H9 (cell line): ENCODE data around the gene NPR1. TPM values are rescaled to one million over a fixed set of nuclear protein-coding genes. Genes with fewer than 3 reads are reported as not detected.

Source experiments
- DNase-seq: peaks from one replicate; pipeline ENCODE4 v3.0.0-alpha.2; 2017
- H2AFZ ChIP-seq: one replicate; pipeline ENCODE4 v1.6.1; 2013; ENCODE audit warnings: mild to moderate bottlenecking, low read length, control low read depth, moderate library complexity
- H2AK5ac ChIP-seq: 2 replicates; pipeline ENCODE4 v1.6.1; 2013; ENCODE audit warnings: low read length, control low read depth, mixed read lengths; ENCODE audit not compliant: insufficient read length
- H2BK120ac ChIP-seq: one replicate; pipeline ENCODE4 v1.6.1; 2013; ENCODE audit warnings: low read depth, mild to moderate bottlenecking, low read length, control low read depth, inconsistent platforms; ENCODE audit not compliant: poor library complexity, severe bottlenecking
- H2BK12ac ChIP-seq: 2 replicates; pipeline ENCODE4 v1.6.1; 2013; ENCODE audit warnings: low read length, control low read depth, mixed read lengths, low read depth; ENCODE audit not compliant: insufficient read length
- H2BK15ac ChIP-seq: 2 replicates; pipeline ENCODE4 v1.6.1; 2013; ENCODE audit warnings: low read depth, low read length, control low read depth
- H2BK20ac ChIP-seq: one replicate; pipeline ENCODE4 v1.6.1; 2013; ENCODE audit warnings: low read depth, mild to moderate bottlenecking, low read length, control low read depth, inconsistent platforms; ENCODE audit not compliant: poor library complexity, severe bottlenecking
- H2BK5ac ChIP-seq: 2 replicates; pipeline ENCODE4 v1.6.1; 2013; ENCODE audit warnings: low read length, control low read depth, mixed read lengths; ENCODE audit not compliant: insufficient read length
- H3K14ac ChIP-seq: 2 replicates; pipeline ENCODE4 v1.6.1; 2013; ENCODE audit warnings: low read length, control low read depth; ENCODE audit not compliant: insufficient read depth
- H3K18ac ChIP-seq: 2 replicates; pipeline ENCODE4 v1.6.1; 2013; ENCODE audit warnings: low read depth, mild to moderate bottlenecking, mixed read lengths, low read length, control low read depth; ENCODE audit not compliant: insufficient read length
- H3K23ac ChIP-seq: 2 replicates; pipeline ENCODE4 v1.6.1; 2013; ENCODE audit warnings: low read length, control low read depth, mixed read lengths, low read depth; ENCODE audit not compliant: insufficient read length
- H3K23me2 ChIP-seq: 2 replicates; pipeline ENCODE4 v1.6.1; 2013; ENCODE audit warnings: low read depth, mild to moderate bottlenecking, mixed read lengths, low read length, control low read depth; ENCODE audit not compliant: insufficient read length, poor library complexity, severe bottlenecking
- H3K27ac ChIP-seq: 2 replicates; pipeline ENCODE4 v1.5.1; 2013; ENCODE audit warnings: low read length, control low read depth, mixed read lengths, low read depth; ENCODE audit not compliant: insufficient read length
- H3K27me3 ChIP-seq: 2 replicates; pipeline ENCODE4 v1.6.1; 2013; ENCODE audit warnings: low read length, control low read depth, inconsistent platforms; ENCODE audit not compliant: insufficient read depth
- H3K4ac ChIP-seq: 2 replicates; pipeline ENCODE4 v1.6.1; 2013; ENCODE audit warnings: low read depth, mild to moderate bottlenecking, control low read depth, inconsistent platforms, low read length, moderate library complexity
- H3K4me1 ChIP-seq: 2 replicates; pipeline ENCODE4 v1.6.1; 2013; ENCODE audit warnings: low read length, control low read depth, inconsistent platforms; ENCODE audit not compliant: insufficient read depth
- H3K4me2 ChIP-seq: 2 replicates; pipeline ENCODE4 v1.6.1; 2013; ENCODE audit warnings: low read length, control low read depth, mixed read lengths; ENCODE audit not compliant: insufficient read length, insufficient read depth
- H3K56ac ChIP-seq: 2 replicates; pipeline ENCODE4 v1.6.1; 2013; ENCODE audit warnings: low read depth, mild to moderate bottlenecking, mixed read lengths, low read length, control low read depth; ENCODE audit not compliant: insufficient read length
- H3K79me1 ChIP-seq: 2 replicates; pipeline ENCODE4 v1.6.1; 2013; ENCODE audit warnings: low read depth, mild to moderate bottlenecking, moderate library complexity, low read length, control low read depth, inconsistent platforms; ENCODE audit not compliant: insufficient read depth, poor library complexity, severe bottlenecking
- H3K79me2 ChIP-seq: 2 replicates; pipeline ENCODE4 v1.6.1; 2013; ENCODE audit warnings: low read length, control low read depth, inconsistent platforms; ENCODE audit not compliant: insufficient read depth
- H3K9ac ChIP-seq: 2 replicates; pipeline ENCODE4 v1.6.1; 2013; ENCODE audit warnings: low read length, control low read depth, mixed read lengths; ENCODE audit not compliant: insufficient read length; ENCODE audit errors: extremely low read depth
- H3K9me3 ChIP-seq: one replicate; pipeline ENCODE4 v1.6.1; 2013; ENCODE audit warnings: low read depth, low read length, inconsistent platforms; ENCODE audit not compliant: control insufficient read depth
- H3T11ph ChIP-seq: one replicate; pipeline ENCODE4 v1.6.1; 2013; ENCODE audit warnings: mild to moderate bottlenecking, low read length, control low read depth, inconsistent platforms
- H4K20me1 ChIP-seq: one replicate; pipeline ENCODE4 v1.6.1; 2013; ENCODE audit not compliant: control insufficient read depth, insufficient read length, insufficient read depth
- H4K5ac ChIP-seq: 2 replicates; pipeline ENCODE4 v1.6.1; 2013; ENCODE audit warnings: low read depth, mild to moderate bottlenecking, mixed read lengths, low read length, control low read depth; ENCODE audit not compliant: insufficient read length
- H4K8ac ChIP-seq: replicated peaks from 2 replicates; pipeline ENCODE4 v1.6.1; 2013; ENCODE audit warnings: low read length, control low read depth, mixed read lengths, low read depth; ENCODE audit not compliant: insufficient read length
- H4K91ac ChIP-seq: 2 replicates; pipeline ENCODE4 v1.6.1; 2013; ENCODE audit warnings: low read depth, mild to moderate bottlenecking, moderate library complexity, mixed read lengths, low read length, control low read depth; ENCODE audit not compliant: insufficient read length
- H3K27ac Mint-ChIP-seq, 3 experiments: 2 replicates in 2 of 3; 3 replicates in 1 of 3; pipeline ENCODE4 v1.8.0; 2020 to 2021; ENCODE audit warnings: mixed read lengths in 3 of 3, mild to moderate bottlenecking in 1 of 3, moderate library complexity in 1 of 3
- H3K27me3 Mint-ChIP-seq: 2 replicates; pipeline ENCODE4 v1.8.0; 2021; ENCODE audit warnings: low read depth, mild to moderate bottlenecking, moderate library complexity, mixed read lengths
- H3K36me3 Mint-ChIP-seq, 3 experiments: 2 replicates in 2 of 3; 3 replicates in 1 of 3; pipeline ENCODE4 v1.8.0; 2020 to 2021; ENCODE audit warnings: low read depth in 3 of 3, mixed read lengths in 3 of 3; ENCODE audit not compliant: insufficient read depth in 1 of 3
- H3K4me1 Mint-ChIP-seq, 2 experiments: 2 replicates each; pipeline ENCODE4 v1.8.0; 2020; ENCODE audit warnings: mixed read lengths in 2 of 2
- H3K4me3 Mint-ChIP-seq, 2 experiments: 2 replicates in 1 of 2; 3 replicates in 1 of 2; pipeline ENCODE4 v1.8.0; 2020 to 2021; ENCODE audit warnings: mild to moderate bottlenecking in 2 of 2, mixed read lengths in 2 of 2, moderate library complexity in 1 of 2
- H3K9me3 Mint-ChIP-seq, 2 experiments: 2 replicates in 1 of 2; 3 replicates in 1 of 2; pipeline ENCODE4 v1.8.0; 2020; ENCODE audit warnings: mild to moderate bottlenecking in 2 of 2, mixed read lengths in 2 of 2, moderate library complexity in 1 of 2
- WGBS: extraction: QIAGEN DNeasy Blood & Tissue Kit; methylation state at CpG from one replicate; pipeline ENCODE4 v1.1.7; 2013; ENCODE audit warnings: missing lambda C conversion rate, low lambda C conversion rate, mixed read lengths; ENCODE audit not compliant: insufficient read length; ENCODE audit errors: extremely low coverage; 5-methylcytosine and 5-hydroxymethylcytosine counted together
- total RNA-seq: library from RNA; stranded (reverse); gene quantifications from 2 replicates; pipeline ENCODE4 v1.2.1, GENCODE V29; 2021
- TF ChIP-seq, protein P1 (sequence below): fragments of 200-600 bp; sonication (generic); conservative IDR thresholded peaks from 3 replicates; pipeline ENCODE4 v1.8.0; 2021; ENCODE audit warnings: antibody characterized with exemption, mild to moderate bottlenecking

Gene NPR1
- total RNA-seq, 1 experiment from 2014 or later = 8.6 TPM

- WGBS = no CpG with 5 or more reads among the region's 29 CpGs
- Mint-ChIP-seq H3K9me3 (no peaks in the 10 kb centered on the region), H3K27ac (peak overlapping the region; percentile 88 to 95 (median 90); a peak in 5 of 7 replicates), H3K27me3 (no peaks in the 10 kb centered on the region), H3K4me3 (peak overlapping the region in 1 of 2 experiments; percentile 13; a peak in 1 of 5 replicates), H3K4me1 (peaks cover 22 to 23% of the 10 kb centered on the region in 2 experiments), H3K36me3 (peaks cover 0 to 2% (median 0%) of the 10 kb centered on the region in 3 experiments; a peak in 1 of 7 replicates)
- Histone ChIP-seq H3K27me3 (no peaks in the 10 kb centered on the region), H2AFZ (no peak overlapping the region), H3K4ac (no peak overlapping the region), H2AK5ac (no peak overlapping the region), H3K23ac (no peak overlapping the region), H3K23me2 (no peaks in the 10 kb centered on the region), H4K5ac (no peak overlapping the region), H4K8ac (no peak overlapping the region), H2BK20ac (no peak overlapping the region), H3T11ph (no peak overlapping the region), H3K18ac (peak overlapping the region; percentile 44), H3K79me1 (no peaks in the 10 kb centered on the region), H3K4me2 (peak overlapping the region; percentile 8), H2BK15ac (no peak overlapping the region), H3K56ac (no peak overlapping the region), H3K9ac (no peak overlapping the region), H4K20me1 (no peaks in the 10 kb centered on the region), H2BK120ac (no peak overlapping the region), H3K14ac (peak overlapping the region; percentile 70), H3K27ac (no peak overlapping the region), H3K9me3 (no peaks in the 10 kb centered on the region), H3K4me1 (peaks cover 12% of the 10 kb centered on the region; the same call in 1 of the 2 replicates), H2BK12ac (no peak overlapping the region), H2BK5ac (no peak overlapping the region), H4K91ac (no peak overlapping the region), H3K79me2 (no peaks in the 10 kb centered on the region)
- DNase-seq = peak; percentile 56
- TF ChIP-seq, protein P1, sequence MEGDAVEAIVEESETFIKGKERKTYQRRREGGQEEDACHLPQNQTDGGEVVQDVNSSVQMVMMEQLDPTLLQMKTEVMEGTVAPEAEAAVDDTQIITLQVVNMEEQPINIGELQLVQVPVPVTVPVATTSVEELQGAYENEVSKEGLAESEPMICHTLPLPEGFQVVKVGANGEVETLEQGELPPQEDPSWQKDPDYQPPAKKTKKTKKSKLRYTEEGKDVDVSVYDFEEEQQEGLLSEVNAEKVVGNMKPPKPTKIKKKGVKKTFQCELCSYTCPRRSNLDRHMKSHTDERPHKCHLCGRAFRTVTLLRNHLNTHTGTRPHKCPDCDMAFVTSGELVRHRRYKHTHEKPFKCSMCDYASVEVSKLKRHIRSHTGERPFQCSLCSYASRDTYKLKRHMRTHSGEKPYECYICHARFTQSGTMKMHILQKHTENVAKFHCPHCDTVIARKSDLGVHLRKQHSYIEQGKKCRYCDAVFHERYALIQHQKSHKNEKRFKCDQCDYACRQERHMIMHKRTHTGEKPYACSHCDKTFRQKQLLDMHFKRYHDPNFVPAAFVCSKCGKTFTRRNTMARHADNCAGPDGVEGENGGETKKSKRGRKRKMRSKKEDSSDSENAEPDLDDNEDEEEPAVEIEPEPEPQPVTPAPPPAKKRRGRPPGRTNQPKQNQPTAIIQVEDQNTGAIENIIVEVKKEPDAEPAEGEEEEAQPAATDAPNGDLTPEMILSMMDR = no peak
These were observed 19.8 kb downstream of the NPR1 start for GRCh38 chr1:153698020-153698922.
